ENCODE measurements around the gene ADAMTS15.
"Not testable (repeated sequence)": the region's sequence is repeated elsewhere in the genome, so short reads cannot be mapped to it uniquely, and the experiment has no call there.

Gene ADAMTS15

DNA sequence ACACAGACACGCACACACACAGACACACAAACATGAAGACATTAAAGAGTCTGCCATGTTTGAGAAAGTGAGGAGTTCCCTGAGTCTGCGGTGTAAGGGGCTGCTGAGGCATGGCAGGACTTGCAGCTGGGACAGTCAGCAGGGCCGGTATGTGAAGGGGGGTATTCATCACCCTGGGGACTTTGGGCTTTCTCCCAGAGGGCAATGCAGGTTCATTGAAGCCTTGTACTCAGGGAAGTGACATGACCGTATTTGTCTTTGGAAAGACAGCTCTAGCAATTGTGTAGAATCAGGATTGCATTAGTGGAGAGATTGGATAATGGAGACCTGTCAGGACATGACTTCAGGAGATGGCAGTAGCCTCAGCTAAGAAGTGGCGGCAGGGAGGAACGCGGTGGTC lies 10.6 kb upstream of the ADAMTS15 start:
- no peak overlapping the region for H3K27ac ChIP-seq
- no peak overlapping the region for H3K4me3 ChIP-seq (ENCODE audit: low read depth, low read length)
- TF ChIP-seq, protein P1, sequence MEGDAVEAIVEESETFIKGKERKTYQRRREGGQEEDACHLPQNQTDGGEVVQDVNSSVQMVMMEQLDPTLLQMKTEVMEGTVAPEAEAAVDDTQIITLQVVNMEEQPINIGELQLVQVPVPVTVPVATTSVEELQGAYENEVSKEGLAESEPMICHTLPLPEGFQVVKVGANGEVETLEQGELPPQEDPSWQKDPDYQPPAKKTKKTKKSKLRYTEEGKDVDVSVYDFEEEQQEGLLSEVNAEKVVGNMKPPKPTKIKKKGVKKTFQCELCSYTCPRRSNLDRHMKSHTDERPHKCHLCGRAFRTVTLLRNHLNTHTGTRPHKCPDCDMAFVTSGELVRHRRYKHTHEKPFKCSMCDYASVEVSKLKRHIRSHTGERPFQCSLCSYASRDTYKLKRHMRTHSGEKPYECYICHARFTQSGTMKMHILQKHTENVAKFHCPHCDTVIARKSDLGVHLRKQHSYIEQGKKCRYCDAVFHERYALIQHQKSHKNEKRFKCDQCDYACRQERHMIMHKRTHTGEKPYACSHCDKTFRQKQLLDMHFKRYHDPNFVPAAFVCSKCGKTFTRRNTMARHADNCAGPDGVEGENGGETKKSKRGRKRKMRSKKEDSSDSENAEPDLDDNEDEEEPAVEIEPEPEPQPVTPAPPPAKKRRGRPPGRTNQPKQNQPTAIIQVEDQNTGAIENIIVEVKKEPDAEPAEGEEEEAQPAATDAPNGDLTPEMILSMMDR (IDR thresholded peaks at IDR 0.05) = no peak
- no peaks in the 10 kb centered on the region for H3K9me3 ChIP-seq (ENCODE audit: control insufficient read depth, low read length)
- H3K9ac ChIP-seq = no peak overlapping the region
- no peaks in the 10 kb centered on the region for H3K79me2 ChIP-seq
- no peak overlapping the region for H3K4me2 ChIP-seq (ENCODE audit: low read length)
- H3K4me1 ChIP-seq = no peaks in the 10 kb centered on the region
- no peaks in the 10 kb centered on the region for H3K36me3 ChIP-seq (ENCODE audit: control insufficient read depth, insufficient read depth, low read length)
- no peak overlapping the region for H2AFZ ChIP-seq
- no peaks in the 10 kb centered on the region for H3K27me3 ChIP-seq (ENCODE audit: control insufficient read depth, insufficient read depth, low read length)

DNA sequence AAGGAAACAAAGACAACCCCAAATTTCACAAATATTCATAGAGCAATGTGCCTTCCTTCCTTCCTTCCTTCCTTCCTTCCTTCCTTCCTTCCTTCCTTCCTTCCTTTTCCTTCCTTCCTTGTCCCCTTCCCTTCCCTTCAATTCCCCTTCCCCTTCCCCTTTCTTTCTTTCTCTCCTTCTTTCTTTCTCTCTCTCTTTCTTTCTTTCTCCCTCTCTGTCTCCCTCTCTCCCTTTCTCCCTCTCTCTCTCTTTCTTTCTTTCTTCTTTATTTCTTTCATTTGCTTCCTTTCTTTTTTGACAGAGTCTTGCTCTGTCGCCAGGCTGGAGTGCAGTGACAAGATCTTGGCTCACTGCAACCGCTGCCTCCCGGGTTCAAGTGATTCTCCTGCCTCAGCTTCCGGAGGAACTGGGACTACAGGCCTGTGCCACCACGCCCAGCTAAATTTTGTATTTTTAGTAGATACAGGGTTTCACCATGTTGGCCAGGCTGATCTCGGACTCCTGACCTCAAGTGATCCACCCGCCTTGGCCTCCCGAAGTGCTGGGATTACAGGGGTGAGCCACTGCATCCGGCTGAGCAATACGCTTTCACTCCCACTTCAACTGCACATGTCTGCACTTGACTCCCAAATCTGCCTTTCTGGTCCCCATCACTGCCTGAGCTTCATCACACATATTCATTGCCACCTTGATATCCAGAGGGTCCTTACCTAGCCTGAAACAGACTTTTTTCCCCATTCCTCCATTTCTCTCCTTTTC lies 9.9 kb upstream of the ADAMTS15 start:
- H3K4me1 ChIP-seq; H3K27ac ChIP-seq; H3K36me3 ChIP-seq (ENCODE audit: control insufficient read depth, insufficient read depth, low read length); H2AFZ ChIP-seq; H3K79me2 ChIP-seq; H3K9ac ChIP-seq; H3K9me3 ChIP-seq (ENCODE audit: control insufficient read depth, low read length); H3K4me3 ChIP-seq (ENCODE audit: low read depth, low read length); H3K4me2 ChIP-seq (ENCODE audit: low read length); H3K27me3 ChIP-seq (ENCODE audit: control insufficient read depth, insufficient read depth, low read length): not testable (repeated sequence)

DNA sequence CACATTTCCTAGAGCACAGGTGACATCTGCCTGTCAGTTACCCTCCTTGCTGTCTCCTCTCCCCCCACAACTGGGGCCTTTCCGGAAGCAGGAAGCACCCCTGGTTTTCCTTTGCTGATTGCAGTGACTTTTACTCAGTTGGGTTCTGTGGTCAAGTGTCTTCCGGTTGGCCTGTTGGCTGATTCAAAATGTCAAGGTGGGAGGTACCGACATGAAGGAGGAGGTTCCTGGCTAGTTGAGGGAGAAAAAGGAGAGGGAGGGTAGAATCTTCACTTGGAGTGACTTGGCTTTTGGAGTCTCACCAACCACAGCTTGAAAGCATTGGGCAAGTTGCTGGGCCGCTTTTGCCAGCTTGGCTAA lies 9.3 kb upstream of the ADAMTS15 start:
- H3K9me3 ChIP-seq (ENCODE audit: control insufficient read depth, low read length) = no peaks in the 10 kb centered on the region
- H3K9ac ChIP-seq = no peak overlapping the region
- no peaks in the 10 kb centered on the region for H3K36me3 ChIP-seq (ENCODE audit: control insufficient read depth, insufficient read depth, low read length)
- H2AFZ ChIP-seq = no peak overlapping the region
- no peaks in the 10 kb centered on the region for H3K79me2 ChIP-seq
- H3K27ac ChIP-seq = no peak overlapping the region
- H3K27me3 ChIP-seq (ENCODE audit: control insufficient read depth, insufficient read depth, low read length) = no peaks in the 10 kb centered on the region
- no peaks in the 10 kb centered on the region for H3K4me1 ChIP-seq
- no peak overlapping the region for H3K4me2 ChIP-seq (ENCODE audit: low read length)
- TF ChIP-seq, protein P1 (IDR thresholded peaks at IDR 0.05) = no peak
- no peak overlapping the region for H3K4me3 ChIP-seq (ENCODE audit: low read depth, low read length)

DNA sequence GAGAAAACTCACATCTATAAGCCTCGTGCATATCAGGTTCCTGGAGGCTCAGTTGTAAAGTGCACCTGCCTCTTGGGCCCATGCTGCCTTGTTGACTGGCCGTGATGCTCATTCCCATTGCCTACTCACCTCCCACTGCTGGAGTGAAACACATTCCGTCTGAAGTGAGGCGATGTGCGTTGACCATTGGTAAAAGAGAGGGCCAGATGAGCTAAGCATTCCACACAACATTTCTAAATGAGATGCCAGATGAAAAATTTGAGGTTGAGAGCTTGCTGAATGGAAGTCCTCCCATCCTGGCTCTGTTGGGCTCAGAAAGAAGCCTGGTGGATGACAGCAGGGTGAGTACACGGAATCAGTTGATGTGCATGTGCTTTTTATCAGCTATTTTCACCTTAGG lies 8.6 kb upstream of the ADAMTS15 start:
- Histone ChIP-seq H3K9ac (no peak overlapping the region), H3K27me3 (ENCODE audit: control insufficient read depth, insufficient read depth, low read length) (no peaks in the 10 kb centered on the region), H3K79me2 (no peaks in the 10 kb centered on the region), H3K4me2 (ENCODE audit: low read length) (no peak overlapping the region), H2AFZ (no peak overlapping the region), H3K27ac (no peak overlapping the region), H3K4me1 (no peaks in the 10 kb centered on the region), H3K4me3 (ENCODE audit: low read depth, low read length) (no peak overlapping the region), H3K9me3 (ENCODE audit: control insufficient read depth, low read length) (no peaks in the 10 kb centered on the region), H3K36me3 (ENCODE audit: control insufficient read depth, insufficient read depth, low read length) (no peaks in the 10 kb centered on the region)
- TF ChIP-seq, protein P1 (IDR thresholded peaks at IDR 0.05) = no peak

DNA sequence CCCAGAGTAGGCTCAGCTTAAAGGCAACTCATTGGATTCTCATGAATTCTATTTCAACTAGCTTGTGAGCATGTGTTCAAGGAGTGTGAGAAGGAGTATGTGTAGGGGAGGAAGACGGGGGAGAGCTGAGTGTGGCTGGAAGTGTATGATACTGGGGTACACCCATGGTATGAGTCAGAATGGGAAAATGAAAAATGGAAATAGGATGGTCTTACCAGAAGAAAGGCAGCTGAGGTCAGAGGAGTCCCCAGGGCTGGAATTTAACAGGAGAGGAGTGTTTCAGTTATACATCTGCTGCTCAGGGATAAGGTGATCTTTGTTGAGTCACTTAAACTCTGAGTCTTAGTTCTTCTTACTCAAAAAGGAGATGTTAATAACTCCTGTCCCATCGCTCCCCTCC lies 6.7 kb upstream of the ADAMTS15 start:
- no peak overlapping the region for H3K9ac ChIP-seq
- H2AFZ ChIP-seq = no peak overlapping the region
- no peak overlapping the region for H3K27ac ChIP-seq
- H3K4me1 ChIP-seq = no peaks in the 10 kb centered on the region
- H3K27me3 ChIP-seq (ENCODE audit: control insufficient read depth, insufficient read depth, low read length) = no peaks in the 10 kb centered on the region
- H3K9me3 ChIP-seq (ENCODE audit: control insufficient read depth, low read length) = no peaks in the 10 kb centered on the region
- no peak overlapping the region for H3K4me2 ChIP-seq (ENCODE audit: low read length)
- H3K36me3 ChIP-seq (ENCODE audit: control insufficient read depth, insufficient read depth, low read length) = no peaks in the 10 kb centered on the region
- H3K79me2 ChIP-seq = no peaks in the 10 kb centered on the region
- H3K4me3 ChIP-seq (ENCODE audit: low read depth, low read length) = no peak overlapping the region
- TF ChIP-seq, protein P1 (IDR thresholded peaks at IDR 0.05) = no peak

Measured in parathyroid adenoma (tissue), 2 donors.